ENCODE measurements around the gene VAV2.
A peak's percentile ranks its signal among the peaks of the same experiment; 100 is the strongest.
"Not testable (repeated sequence)": the region's sequence is repeated elsewhere in the genome, so short reads cannot be mapped to it uniquely, and the experiment has no call there.

Gene VAV2

GRCh38 chr9:133996531-133997520, 4.7 kb upstream of the VAV2 start:
- no peak for DNase-seq

- peak in 1 of 2 experiments; percentile 29 for DNase-seq
Measured at GRCh38 chr9:133995012-133995896, 3.1 kb upstream of the VAV2 start.

GRCh38 chr9:133994353-133995011, 2.4 kb upstream of the VAV2 start:
- DNase-seq = peak; percentile 39 to 70

GRCh38 chr9:133993635-133994253, 1.6 kb upstream of the VAV2 start:
- DNase-seq = no peak

- DNase-seq = peak; percentile 63 to 88
Measured at GRCh38 chr9:133992780-133993634, 883 bp upstream of the VAV2 start.

GRCh38 chr9:133991214-133991921, 756 bp downstream of the VAV2 start:
- DNase-seq = no peak

- DNase-seq = peak; percentile 38 to 72
Measured at GRCh38 chr9:133990366-133991213, 1.5 kb downstream of the VAV2 start.

GRCh38 chr9:133989625-133990365, 2.3 kb downstream of the VAV2 start:
- no peak for DNase-seq

- DNase-seq = not testable (repeated sequence)
Measured at GRCh38 chr9:133988771-133989170, 3.4 kb downstream of the VAV2 start.

- no peak for DNase-seq
Measured at GRCh38 chr9:133987946-133988665, 4.0 kb downstream of the VAV2 start.

GRCh38 chr9:133987446-133987788, 4.7 kb downstream of the VAV2 start:
- no peak for DNase-seq

- DNase-seq = no peak
Measured at GRCh38 chr9:133986774-133987445, 5.2 kb downstream of the VAV2 start.

- DNase-seq = no peak
Measured at GRCh38 chr9:133986061-133986460, 6.1 kb downstream of the VAV2 start.

- no peak for DNase-seq
Measured at GRCh38 chr9:133982971-133983720, 9.0 kb downstream of the VAV2 start.

- DNase-seq = no peak
Measured at GRCh38 chr9:133981958-133982681, 10.0 kb downstream of the VAV2 start.

GRCh38 chr9:133981589-133981957, 10.6 kb downstream of the VAV2 start:
- no peak for DNase-seq

All from SW 1271 (cell line).